SU-DHL-6 (cell line): Measurements from ENCODE around the gene PHKA1.
"Not testable (repeated sequence)": the region's sequence is repeated elsewhere in the genome, so short reads cannot be mapped to it uniquely, and the experiment has no call there.

Source experiments
- H2AFZ ChIP-seq: fragments of 200-600 bp; sonication (generic); 2 replicates; pipeline ENCODE4 v1.6.1; 2014; ENCODE audit warnings: low read depth, mild to moderate bottlenecking, moderate library complexity, mixed read lengths, antibody characterized with exemption, low read length; ENCODE audit not compliant: severe bottlenecking
- H3F3A ChIP-seq: fragments of 200-600 bp; shearing (Covaris generic); 2 replicates; pipeline ENCODE4 v1.6.0; 2016; ENCODE audit warnings: antibody characterized with exemption, mild to moderate bottlenecking; ENCODE audit not compliant: insufficient read depth
- H3K27ac ChIP-seq: fragments of 200-600 bp; sonication (generic); 2 replicates; pipeline ENCODE4 v1.5.1; 2016; ENCODE audit warnings: low read depth, mild to moderate bottlenecking, low read length, moderate library complexity, mixed read lengths
- H3K27me3 ChIP-seq: fragments of 200-600 bp; sonication (generic), shearing (Covaris generic); 2 replicates; pipeline ENCODE4 v1.6.0; 2014; ENCODE audit warnings: mild to moderate bottlenecking, low read length
- H3K36me3 ChIP-seq: fragments of 200-600 bp; sonication (generic); 2 replicates; pipeline ENCODE4 v1.6.1; 2014; ENCODE audit warnings: mild to moderate bottlenecking, low read length, mixed read lengths
- H3K4me2 ChIP-seq: fragments of 300-600, 200-600 bp; shearing (Covaris generic), sonication (generic); 2 replicates; pipeline ENCODE4 v1.6.0; 2014; ENCODE audit warnings: low read length, low read depth, mild to moderate bottlenecking; ENCODE audit not compliant: poor library complexity, severe bottlenecking
- H3K4me3 ChIP-seq: fragments of 200-600 bp; sonication (generic); 2 replicates; pipeline ENCODE4 v1.5.1; 2014; ENCODE audit warnings: antibody characterized with exemption, low read length, mild to moderate bottlenecking, mixed read lengths; ENCODE audit not compliant: insufficient read depth, poor library complexity, severe bottlenecking
- H3K79me2 ChIP-seq: fragments of 200-600 bp; sonication (generic); 2 replicates; pipeline ENCODE4 v1.6.1; 2014; ENCODE audit warnings: mild to moderate bottlenecking, low read length, moderate library complexity; ENCODE audit not compliant: insufficient read depth
- H3K9ac ChIP-seq: fragments of 200-600 bp; sonication (generic); 2 replicates; pipeline ENCODE4 v1.7.0; 2014; ENCODE audit warnings: mild to moderate bottlenecking, low read length
- H3K9me2 ChIP-seq: fragments of 200-600 bp; sonication (generic); replicated peaks from 2 replicates; pipeline ENCODE4 v1.6.1; 2014; ENCODE audit warnings: low read length; ENCODE audit not compliant: insufficient read depth
- H3K9me3 ChIP-seq: fragments of 200-600 bp; sonication (generic); 2 replicates; pipeline ENCODE4 v1.6.1; 2014; ENCODE audit warnings: low read length, mixed read lengths; ENCODE audit not compliant: insufficient read depth
- H4K20me1 ChIP-seq: fragments of 200-600 bp; sonication (generic); 2 replicates; pipeline ENCODE4 v1.6.1; 2014; ENCODE audit warnings: low read depth, mild to moderate bottlenecking, antibody characterized with exemption, low read length, moderate library complexity, mixed read lengths
- CTCF ChIP-seq: fragments of 200-600 bp; sonication (generic); IDR thresholded peaks from one replicate; pipeline ENCODE4 v1.5.1; 2017; ENCODE audit warnings: antibody characterized with exemption, mild to moderate bottlenecking, low read length, moderate library complexity; ENCODE audit not compliant: insufficient read depth, poor library complexity, severe bottlenecking
- EZH2phosphoT487 ChIP-seq: fragments of 200-600 bp; sonication (generic), shearing (Covaris generic); conservative IDR thresholded peaks from 2 replicates; pipeline ENCODE4 v1.6.1; 2018; ENCODE audit warnings: mild to moderate bottlenecking, antibody characterized with exemption, low read length, moderate library complexity, mixed read lengths

Gene PHKA1

GRCh38 chrX:72566448-72566847 is 147.7 kb downstream of the PHKA1 start:
- H3K9ac ChIP-seq = no peak overlapping the region
- no peak overlapping the region for H3K4me3 ChIP-seq
- H2AFZ ChIP-seq = no peak overlapping the region
- H3F3A ChIP-seq = no peaks in the 10 kb centered on the region
- H3K27ac ChIP-seq = no peak overlapping the region
- H3K27me3 ChIP-seq = no peaks in the 10 kb centered on the region
- no peaks in the 10 kb centered on the region for H3K36me3 ChIP-seq
- no peak overlapping the region for H3K4me2 ChIP-seq
- TF ChIP-seq CTCF (no peak), EZH2phosphoT487 (no peak)
- H3K79me2 ChIP-seq = no peaks in the 10 kb centered on the region
- no peaks in the 10 kb centered on the region for H4K20me1 ChIP-seq
- H3K9me2 ChIP-seq = no peaks in the 10 kb centered on the region
- H3K9me3 ChIP-seq = no peaks in the 10 kb centered on the region

DNA sequence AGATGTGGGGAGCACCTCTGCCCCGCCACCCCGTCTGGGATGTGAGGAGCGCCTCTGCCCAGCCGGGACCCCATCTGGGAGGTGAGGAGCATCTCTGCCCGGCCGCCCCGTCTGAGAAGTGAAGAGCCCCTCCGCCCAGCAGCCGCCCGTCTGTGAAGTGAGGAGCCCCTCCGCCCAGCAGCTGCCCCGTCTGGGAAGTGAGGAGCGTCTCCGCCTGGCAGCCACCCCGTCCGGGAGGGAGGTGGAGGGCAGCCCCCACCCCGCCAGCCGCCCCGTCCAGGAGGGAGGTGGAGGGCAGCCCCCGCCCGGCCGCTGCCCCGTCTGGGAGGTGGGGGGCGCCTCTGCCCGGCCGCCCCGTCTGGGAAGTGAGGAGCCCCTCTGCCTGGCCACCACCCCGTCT is 154.5 kb downstream of the PHKA1 start:
- not testable (repeated sequence) for H3K27me3 ChIP-seq, H3F3A ChIP-seq, H3K36me3 ChIP-seq, H2AFZ ChIP-seq, H3K79me2 ChIP-seq, H3K4me2 ChIP-seq, H3K27ac ChIP-seq, H4K20me1 ChIP-seq, H3K4me3 ChIP-seq, H3K9me2 ChIP-seq, H3K9ac ChIP-seq, H3K9me3 ChIP-seq

- Histone ChIP-seq H3K36me3 (no peaks in the 10 kb centered on the region), H3K79me2 (no peaks in the 10 kb centered on the region), H3K4me3 (no peak overlapping the region), H4K20me1 (no peaks in the 10 kb centered on the region), H2AFZ (no peak overlapping the region), H3K27ac (no peak overlapping the region), H3F3A (no peaks in the 10 kb centered on the region), H3K9me3 (no peaks in the 10 kb centered on the region), H3K9ac (no peak overlapping the region), H3K27me3 (no peaks in the 10 kb centered on the region), H3K4me2 (no peak overlapping the region), H3K9me2 (no peaks in the 10 kb centered on the region)
- no peak for TF ChIP-seq EZH2phosphoT487
These were observed 159.5 kb downstream of the PHKA1 start for GRCh38 chrX:72554448-72555140.

GRCh38 chrX:72552443-72552842 is 161.7 kb downstream of the PHKA1 start:
- not testable (repeated sequence) for H3K9me3 ChIP-seq, H3K27ac ChIP-seq, H3K27me3 ChIP-seq, H3K9ac ChIP-seq, H3K4me2 ChIP-seq, H2AFZ ChIP-seq, H3K36me3 ChIP-seq, H4K20me1 ChIP-seq, H3K9me2 ChIP-seq, H3K79me2 ChIP-seq, H3K4me3 ChIP-seq, H3F3A ChIP-seq

- no peak overlapping the region for H3K4me3 ChIP-seq
- no peak overlapping the region for H3K9ac ChIP-seq
- no peaks in the 10 kb centered on the region for H3F3A ChIP-seq
- H3K9me2 ChIP-seq = no peaks in the 10 kb centered on the region
- no peaks in the 10 kb centered on the region for H3K36me3 ChIP-seq
- no peak for TF ChIP-seq EZH2phosphoT487
- H3K4me2 ChIP-seq = no peak overlapping the region
- no peaks in the 10 kb centered on the region for H3K9me3 ChIP-seq
- H3K27me3 ChIP-seq = no peaks in the 10 kb centered on the region
- no peak overlapping the region for H2AFZ ChIP-seq
- no peaks in the 10 kb centered on the region for H4K20me1 ChIP-seq
- no peaks in the 10 kb centered on the region for H3K79me2 ChIP-seq
- no peak overlapping the region for H3K27ac ChIP-seq
These were observed 168.1 kb downstream of the PHKA1 start for GRCh38 chrX:72545990-72546389.
